SJSA1 (cell line): ENCODE results near the gene PNMA3. TPM values are rescaled to one million over a fixed set of nuclear protein-coding genes. Genes with fewer than 3 reads are reported as not detected.
"Not testable (repeated sequence)": the region's sequence is repeated elsewhere in the genome, so short reads cannot be mapped to it uniquely, and the experiment has no call there.

Experiments
- DNase-seq, 2 experiments: peaks; one replicate each; pipeline ENCODE4 v3.0.0-alpha.2; 2015 to 2020; ENCODE audit warnings: low spot score in 2 of 2, low read depth in 1 of 2
- H3K27ac ChIP-seq: fragments of 250-450 bp; sonication (Bioruptor Pico); 2 replicates; pipeline ENCODE4 v1.5.1; 2020; ENCODE audit warnings: mild to moderate bottlenecking, moderate library complexity
- H3K27me3 ChIP-seq: fragments of 250-450 bp; sonication (Bioruptor Pico); replicated peaks from 2 replicates; pipeline ENCODE4 v1.5.1; 2020; ENCODE audit warnings: mild to moderate bottlenecking, moderate library complexity
- H3K36me3 ChIP-seq: fragments of 250-450 bp; sonication (Bioruptor Pico); 2 replicates; pipeline ENCODE4 v1.5.1; 2020; ENCODE audit warnings: mild to moderate bottlenecking
- H3K4me1 ChIP-seq: fragments of 250-450 bp; sonication (Bioruptor Pico); replicated peaks from 2 replicates; pipeline ENCODE4 v1.6.1; 2021; ENCODE audit warnings: mild to moderate bottlenecking
- H3K4me3 ChIP-seq: fragments of 250-450 bp; sonication (Bioruptor Pico); 2 replicates; pipeline ENCODE4 v1.5.1; 2020; ENCODE audit warnings: mild to moderate bottlenecking
- H3K9me3 ChIP-seq: fragments of 250-450 bp; sonication (Bioruptor Pico); replicated peaks from 2 replicates; pipeline ENCODE4 v1.5.1; 2020; ENCODE audit warnings: mild to moderate bottlenecking
- total RNA-seq: library from RNA; depleted of rRNA; stranded (reverse); fragments of >200 nt; shearing (Covaris generic); gene quantifications from 2 replicates; pipeline ENCODE4 v1.2.3, GENCODE V29; 2014; rRNA removed

Gene PNMA3
- total RNA-seq, 1 experiment from 2014 or later: not detected

- not testable (repeated sequence) for H3K36me3 ChIP-seq, H3K9me3 ChIP-seq, DNase-seq, H3K4me3 ChIP-seq, H3K27ac ChIP-seq, H3K27me3 ChIP-seq, H3K4me1 ChIP-seq
Measured at GRCh38 chrX:153083238-153083923, 27.1 kb downstream of the PNMA3 start.

- Histone ChIP-seq H3K9me3 (no peaks in the 10 kb centered on the region), H3K4me3 (no peak overlapping the region), H3K36me3 (no peaks in the 10 kb centered on the region), H3K4me1 (no peaks in the 10 kb centered on the region), H3K27ac (no peak overlapping the region), H3K27me3 (no peaks in the 10 kb centered on the region)
- no peak for DNase-seq
Measured at GRCh38 chrX:153102418-153102817, 46.1 kb downstream of the PNMA3 start.

- not testable (repeated sequence) for DNase-seq, H3K36me3 ChIP-seq
Measured at GRCh38 chrX:153104959-153105358, 48.7 kb downstream of the PNMA3 start.

GRCh38 chrX:153106092-153106801 is 50.0 kb downstream of the PNMA3 start:
- not testable (repeated sequence) for H3K27ac ChIP-seq, H3K9me3 ChIP-seq, H3K4me3 ChIP-seq, H3K4me1 ChIP-seq, DNase-seq, H3K36me3 ChIP-seq, H3K27me3 ChIP-seq

More at GRCh38 chrX:153104959-153105358, 48.7 kb downstream of the PNMA3 start:
- H3K27me3 ChIP-seq, H3K4me1 ChIP-seq, H3K9me3 ChIP-seq, H3K27ac ChIP-seq, H3K4me3 ChIP-seq: not testable (repeated sequence)

Other genes with a start within 250 kb of the PNMA3 start
- 33.8 and 53.2 TPM in 2 replicates for gene CETN2, start 225.7 kb upstream of the PNMA3 start, total RNA-seq
- 6.8 and 12.7 TPM in 2 replicates for gene NSDHL, start 225.4 kb upstream of the PNMA3 start, total RNA-seq
- 9.8 and 10.1 TPM in 2 replicates for gene ZNF185, start 158.4 kb upstream of the PNMA3 start, total RNA-seq
- 0.08 TPM in 1 of 2 replicates, not detected in the other for gene PNMA5, start 62.4 kb upstream of the PNMA3 start, total RNA-seq
- gene PNMA6A, start 16.0 kb downstream of the PNMA3 start, total RNA-seq: not detected in 2 replicates
- not detected in 2 replicates for gene MAGEA1, start 122.8 kb downstream of the PNMA3 start, total RNA-seq